ENCODE results near the gene TSACC.

The TSACC gene

GRCh38 chr1:156394082-156394481, 55.8 kb downstream of the TSACC start:
- no peak for DNase-seq (ENCODE audit: low read depth)

- no peak for DNase-seq (ENCODE audit: low read depth)
Observed at GRCh38 chr1:156394835-156395461, 56.6 kb downstream of the TSACC start.
